HG03469 (cell line): ENCODE measurements around the gene TTC22.

Experiments used
- ATAC-seq: cut with Tn5 transposase; IDR thresholded peaks from one replicate; pipeline ENCODE4 v1.9.1; 2021; ENCODE audit warnings: mild to moderate bottlenecking, moderate library complexity, moderate number of reproducible peaks; ENCODE audit not compliant: unreplicated experiment

TTC22 gene

DNA sequence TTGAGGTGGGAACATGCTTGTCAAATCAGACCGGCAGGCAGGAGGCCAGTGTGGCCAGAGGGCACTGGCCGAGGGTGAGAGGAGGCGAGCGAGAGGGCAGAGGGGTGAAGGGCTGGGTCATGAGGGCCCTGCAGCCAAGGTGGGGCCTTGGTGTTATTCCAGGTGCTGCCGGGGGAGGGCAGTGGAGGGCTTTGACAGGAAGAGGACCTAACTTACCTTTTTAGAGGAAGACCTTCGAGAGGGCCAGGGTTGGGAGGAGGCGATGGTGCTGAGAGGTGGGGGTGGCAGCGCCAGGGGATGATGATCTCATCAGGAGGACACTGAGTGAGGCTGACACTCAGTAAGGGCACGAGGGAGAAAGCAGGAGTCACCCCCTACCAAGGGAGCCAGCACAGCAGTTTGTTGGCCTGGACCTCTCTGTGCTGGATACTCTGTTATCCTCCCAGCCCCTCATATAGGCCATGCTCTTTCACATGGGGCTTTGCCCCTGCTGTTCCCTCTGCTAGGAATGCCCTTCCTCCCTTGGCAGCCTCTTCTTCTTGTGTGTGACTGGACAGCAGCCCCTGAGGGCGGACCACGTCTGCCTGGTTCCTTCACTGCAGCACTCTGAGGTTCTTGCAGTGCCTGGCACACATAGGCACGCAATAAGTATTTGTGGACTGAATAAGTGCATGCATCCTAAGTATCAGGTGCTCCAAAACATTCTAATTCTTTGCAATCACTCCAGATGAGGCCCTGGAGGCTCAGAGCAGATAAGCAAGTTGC is 7.5 kb upstream of the TTC22 start:
- no peak for ATAC-seq

GRCh38 chr1:54807756-54808155 is 6.6 kb upstream of the TTC22 start:
- no peak for ATAC-seq

- no peak for ATAC-seq
These were observed 5.9 kb upstream of the TTC22 start for GRCh38 chr1:54806931-54807611.

DNA sequence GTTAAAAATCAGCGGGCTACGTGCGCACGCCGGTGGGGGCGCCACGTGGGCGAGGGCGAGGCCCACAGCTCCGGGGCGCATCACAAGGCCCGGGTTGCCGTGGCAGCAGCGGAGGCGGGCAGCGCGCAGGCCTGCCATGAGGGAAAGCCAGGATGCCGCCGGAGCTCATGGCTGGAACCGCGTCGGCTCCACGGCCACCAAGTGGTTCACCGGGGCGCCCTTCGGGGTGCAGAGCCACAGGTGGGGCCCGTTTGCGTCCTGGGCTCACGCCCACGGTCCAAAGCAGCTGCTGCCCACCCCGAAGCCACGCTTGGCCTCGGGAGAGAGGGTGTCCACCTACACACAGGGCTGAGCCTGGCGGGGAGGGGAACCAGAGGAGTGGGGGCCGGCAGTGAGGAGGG is 4.9 kb upstream of the TTC22 start:
- no peak for ATAC-seq

DNA sequence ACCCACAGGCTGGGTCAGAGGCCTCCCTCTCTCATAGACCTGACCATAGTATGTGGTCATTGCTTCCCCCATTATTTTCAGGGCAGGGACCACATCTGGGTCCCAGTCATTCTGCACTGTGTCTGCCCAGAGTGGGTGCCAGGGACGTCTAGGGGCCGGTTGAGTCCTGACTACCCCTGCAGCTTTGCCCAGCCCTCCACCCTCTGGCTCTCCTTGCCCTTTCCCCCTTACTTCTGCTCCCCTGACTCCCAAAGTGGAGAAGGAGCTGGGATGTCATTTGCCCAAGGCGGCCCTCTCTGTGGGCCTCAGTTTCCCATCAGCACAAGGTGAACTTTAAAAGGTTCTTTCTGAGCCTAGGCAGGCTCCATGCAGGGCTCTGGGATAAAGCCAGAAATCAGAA is 4.3 kb upstream of the TTC22 start:
- ATAC-seq, result no peak

- ATAC-seq, result no peak
These were observed 3.5 kb upstream of the TTC22 start for GRCh38 chr1:54804471-54805132.

DNA sequence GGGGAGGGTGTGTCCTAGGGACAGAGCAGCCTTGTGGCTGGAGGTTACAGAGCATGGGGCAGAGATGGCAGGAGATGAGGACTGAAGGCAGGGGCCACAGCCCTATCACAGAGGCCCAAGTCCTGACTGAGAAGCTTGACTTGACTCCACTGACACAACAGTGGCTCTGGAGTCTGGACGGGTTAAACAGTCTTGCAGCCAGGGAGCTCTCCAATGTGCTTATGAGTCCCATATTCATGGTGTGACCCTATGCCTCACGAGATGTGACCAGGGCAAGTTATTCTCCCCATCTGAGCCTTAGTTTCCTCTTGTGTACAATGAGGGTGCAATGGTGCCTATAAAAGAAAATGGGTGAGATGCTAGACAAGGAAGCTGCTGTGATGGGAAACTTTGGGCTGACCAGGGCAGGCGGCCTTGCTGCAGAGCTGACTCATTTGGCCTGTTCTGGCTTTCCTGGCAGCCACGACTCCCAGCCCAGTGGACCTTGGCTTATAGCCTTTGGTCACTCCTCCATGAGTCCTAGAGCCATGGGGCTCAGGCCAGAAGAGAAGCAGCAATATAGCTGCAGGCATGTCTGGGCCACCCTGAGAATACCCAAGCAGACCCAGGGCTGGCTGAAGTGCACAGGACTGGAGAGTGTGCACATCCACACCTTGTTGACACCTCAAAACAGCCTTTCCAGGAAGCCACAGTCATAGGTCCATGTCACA is 2.8 kb upstream of the TTC22 start:
- no peak for ATAC-seq

DNA sequence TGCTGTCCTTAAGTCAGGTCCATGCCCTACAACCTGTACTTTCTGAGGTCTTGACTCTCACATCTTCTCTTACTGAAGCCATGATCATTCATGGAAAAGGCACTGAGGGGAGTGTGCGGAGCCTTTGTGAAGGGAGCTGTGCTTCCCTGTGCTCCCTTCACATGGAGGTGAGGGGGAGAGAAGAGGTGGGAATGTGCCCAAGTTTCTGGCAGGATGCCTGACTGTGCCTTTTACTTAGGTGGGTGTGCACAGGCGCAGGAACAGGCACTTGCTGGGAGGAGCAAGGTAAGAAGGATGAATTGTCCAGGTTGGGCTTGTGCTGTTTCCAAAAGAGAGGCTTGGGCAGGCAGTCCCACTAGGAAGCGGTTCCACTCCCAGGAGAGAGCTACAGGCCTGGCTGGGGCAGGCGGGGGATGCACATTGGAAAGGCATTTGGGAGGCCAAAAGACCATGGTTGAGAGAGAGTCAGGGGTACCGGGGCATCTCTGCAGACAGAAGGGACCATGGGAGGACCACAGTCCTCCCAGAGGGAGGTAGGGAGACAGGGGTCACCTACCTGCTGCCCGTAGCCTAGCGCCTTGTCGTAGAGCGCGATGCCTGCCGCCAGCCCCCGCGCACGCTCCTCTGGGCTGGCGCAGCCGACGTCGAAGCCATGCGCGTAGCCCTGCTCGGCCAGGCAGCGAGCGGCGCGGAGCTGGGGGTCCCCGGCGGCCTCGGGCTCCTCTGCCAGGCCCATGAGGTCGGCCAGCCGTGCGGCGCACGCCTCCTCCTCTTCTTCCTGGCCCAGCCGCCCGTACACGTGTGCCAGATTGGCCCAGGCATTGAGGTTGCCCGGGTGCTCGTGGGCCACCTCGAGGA is 853 bp downstream of the TTC22 start:
- ATAC-seq, result no peak

GRCh38 chr1:54798769-54799641 is 2.1 kb downstream of the TTC22 start:
- ATAC-seq, result peak; percentile 33

- no peak for ATAC-seq
These were observed 2.9 kb downstream of the TTC22 start for GRCh38 chr1:54798206-54798605.

- ATAC-seq, result no peak
These were observed 4.2 kb downstream of the TTC22 start for GRCh38 chr1:54796902-54797301.

DNA sequence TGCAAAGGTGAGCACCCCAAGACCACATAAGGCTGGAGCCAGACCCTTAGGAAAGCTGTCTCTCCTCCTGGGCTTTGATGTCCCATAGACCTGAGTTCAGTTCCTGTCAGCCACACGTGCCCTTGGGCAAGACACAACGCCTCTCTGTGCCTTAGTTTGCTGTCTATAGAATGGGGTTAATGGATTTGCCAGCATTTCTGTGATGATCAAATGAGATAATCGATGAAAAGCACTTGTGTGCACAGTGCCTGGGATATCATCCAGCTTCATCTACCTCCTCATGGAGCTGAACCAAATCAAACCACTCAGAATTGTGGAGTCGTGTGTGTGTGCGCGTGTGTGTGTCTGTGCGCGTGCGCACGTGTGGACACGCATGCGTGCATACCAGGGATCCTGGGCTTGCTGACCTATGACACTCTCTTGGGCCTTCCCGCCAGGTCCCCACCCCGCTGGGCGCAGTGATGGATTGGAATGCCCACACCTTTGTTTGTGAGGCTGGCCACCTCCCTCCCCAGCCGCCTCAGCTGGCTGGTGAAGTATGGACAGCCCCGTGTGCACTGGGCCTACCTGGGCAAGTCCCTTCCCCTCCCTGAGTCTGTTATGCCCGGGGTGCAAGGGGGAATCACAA is 5.2 kb downstream of the TTC22 start:
- no peak for ATAC-seq

DNA sequence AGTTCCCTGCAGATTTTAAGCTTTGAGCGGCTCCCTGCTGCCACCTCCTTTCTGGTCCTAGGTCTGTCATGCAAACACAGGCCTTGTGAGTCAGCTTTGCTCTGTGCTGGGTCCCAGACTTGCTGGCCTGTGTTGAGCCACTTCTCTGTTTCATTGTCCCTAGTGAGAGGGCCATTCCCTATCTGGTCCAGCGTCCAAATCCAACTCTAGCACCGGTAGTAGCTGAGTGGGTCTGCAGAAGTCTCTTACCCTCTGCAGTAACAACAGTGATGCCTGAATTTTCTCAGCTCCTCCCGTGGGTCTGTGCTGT is 5.8 kb downstream of the TTC22 start:
- no peak for ATAC-seq

DNA sequence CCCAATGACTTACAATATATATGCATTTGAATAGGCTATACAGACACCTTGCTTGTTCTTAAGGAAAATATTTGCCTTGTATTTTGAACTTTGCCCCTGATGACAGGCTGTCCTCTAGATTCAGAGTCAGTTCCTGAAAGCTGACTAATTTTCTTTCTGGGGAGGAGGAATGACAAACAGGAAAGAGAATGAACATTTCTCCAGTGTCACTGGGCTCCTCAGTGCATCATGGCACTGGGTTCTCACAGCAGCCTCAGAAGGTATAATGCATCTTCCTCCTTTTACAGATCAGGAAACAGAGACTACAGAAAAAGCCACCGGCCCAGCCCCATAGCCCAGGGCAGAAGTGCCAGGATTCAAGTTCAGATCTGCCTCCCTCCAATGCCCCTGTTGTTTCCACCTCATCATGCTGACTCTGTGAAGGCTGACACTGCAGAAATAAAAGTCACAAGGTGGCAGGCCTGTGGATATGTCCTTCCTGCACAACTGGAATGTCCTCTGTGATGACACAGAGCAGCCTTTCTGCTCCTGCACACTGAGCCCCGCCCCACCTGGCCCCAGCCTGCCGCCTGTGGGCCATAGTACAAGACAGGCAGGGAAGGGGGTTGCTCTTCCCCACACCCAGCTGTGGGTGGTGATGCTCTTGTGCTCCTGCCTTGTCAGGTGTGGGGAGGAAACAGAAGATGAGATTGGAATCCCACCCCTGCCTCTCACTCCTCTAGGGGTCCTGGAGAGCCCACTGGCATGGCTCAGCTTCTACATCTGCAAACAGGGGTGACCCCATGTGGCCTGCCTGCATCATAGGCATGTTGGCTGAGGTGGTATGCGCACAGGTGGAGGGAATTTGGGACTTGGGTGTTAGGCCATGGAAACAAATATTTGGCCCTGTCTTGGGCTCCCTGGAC is 6.4 kb downstream of the TTC22 start:
- ATAC-seq, result no peak

DNA sequence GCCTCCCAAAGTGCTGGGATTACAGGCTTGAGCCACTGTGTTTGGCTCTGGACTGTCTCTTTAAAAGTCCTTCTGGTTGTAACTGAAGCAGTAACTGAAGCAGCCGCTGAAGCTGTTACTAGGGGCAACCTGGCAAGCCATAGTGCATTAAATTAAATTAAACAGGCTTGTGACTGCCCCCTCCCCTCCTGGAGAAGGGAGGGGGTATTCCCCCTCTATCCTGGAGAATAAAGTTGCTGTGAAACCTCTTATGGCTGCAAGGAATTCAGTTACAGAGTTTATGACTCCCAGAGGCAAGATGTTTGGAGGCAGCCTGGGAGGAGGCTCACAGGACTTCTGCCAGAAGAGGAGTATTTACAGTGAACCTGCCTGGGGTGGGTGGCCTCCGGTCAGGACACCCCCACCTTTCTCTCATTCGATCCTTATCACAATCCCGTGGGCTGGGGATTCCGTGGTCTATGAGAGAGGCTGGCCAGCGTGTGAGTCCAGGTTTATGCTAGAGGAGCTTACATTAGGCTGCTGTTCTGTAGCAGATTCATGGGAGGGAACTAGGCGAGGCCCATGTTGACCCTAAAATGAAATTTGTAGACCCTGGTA is 8.3 kb downstream of the TTC22 start:
- no peak for ATAC-seq

DNA sequence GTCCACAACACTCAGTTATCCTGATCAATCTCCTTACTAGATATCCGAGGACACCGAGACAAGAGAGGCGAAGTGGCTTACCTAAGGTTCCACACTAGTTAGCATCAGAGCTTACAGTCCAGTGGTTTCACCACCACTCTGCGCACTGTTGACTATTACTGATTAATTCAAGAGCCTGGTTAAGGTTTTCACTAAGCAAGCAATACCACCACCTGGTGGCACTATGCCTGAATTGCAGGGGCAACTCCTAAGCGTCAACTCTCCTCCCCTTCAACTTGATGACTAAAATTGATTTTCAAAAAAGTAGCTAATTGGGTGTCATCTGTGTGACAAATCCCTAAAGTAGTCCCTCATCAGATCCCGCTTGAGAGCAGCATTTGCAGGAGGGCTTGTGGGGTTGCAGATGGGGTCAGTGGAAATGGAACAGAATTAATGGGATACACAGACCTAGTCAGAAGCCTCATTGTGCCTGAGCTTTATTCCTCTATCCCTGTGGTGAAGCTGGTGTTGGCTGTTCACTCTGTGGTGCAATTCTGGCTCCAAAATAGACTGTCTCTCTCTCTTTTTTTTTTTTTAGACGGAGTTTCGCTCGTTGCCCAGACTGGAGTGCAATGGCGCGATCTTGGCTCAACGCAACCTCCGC is 9.1 kb downstream of the TTC22 start:
- no peak for ATAC-seq

- ATAC-seq, result no peak
These were observed 12.7 kb downstream of the TTC22 start for GRCh38 chr1:54788459-54788858.
